ENCODE data around the gene OTX2.

OTX2 gene

GRCh38 chr14:56810147-56810719 is at the start of gene OTX2:
Gene OTX2, minus strand, starts transcription at chr14:56810479. Its CDS starts 5,023 bp downstream, at chr14:56805456.
- in situ Hi-C loops (cut with HindIII; ENCODE audit: low sequenced_read_pairs) = no loop called here

- in situ Hi-C loops (cut with HindIII; ENCODE audit: low sequenced_read_pairs) = no loop called here
Observed at GRCh38 chr14:56858422-56858821, 48.1 kb upstream of the OTX2 start.

GRCh38 chr14:56857216-56857615 is 46.9 kb upstream of the OTX2 start:
- in situ Hi-C loops (cut with HindIII; ENCODE audit: low sequenced_read_pairs) = no loop called here

- in situ Hi-C loops (cut with HindIII; ENCODE audit: low sequenced_read_pairs) = no loop called here
Observed at GRCh38 chr14:56855891-56856461, 45.7 kb upstream of the OTX2 start.

GRCh38 chr14:56854325-56854724 is 44.0 kb upstream of the OTX2 start:
- in situ Hi-C loops (cut with HindIII; ENCODE audit: low sequenced_read_pairs) = no loop called here

- in situ Hi-C loops (cut with HindIII; ENCODE audit: low sequenced_read_pairs) = no loop called here
Observed at GRCh38 chr14:56846970-56847930, 37.0 kb upstream of the OTX2 start.

- in situ Hi-C loops (cut with HindIII; ENCODE audit: low sequenced_read_pairs) = no loop called here
Observed at GRCh38 chr14:56844406-56845002, 34.2 kb upstream of the OTX2 start.

- in situ Hi-C loops (cut with HindIII; ENCODE audit: low sequenced_read_pairs) = no loop called here
Observed at GRCh38 chr14:56841611-56842010, 31.3 kb upstream of the OTX2 start.

GRCh38 chr14:56840221-56840620 is 29.9 kb upstream of the OTX2 start:
- in situ Hi-C loops (cut with HindIII; ENCODE audit: low sequenced_read_pairs) = no loop called here

GRCh38 chr14:56829151-56829550 is 18.9 kb upstream of the OTX2 start:
- in situ Hi-C loops (cut with HindIII; ENCODE audit: low sequenced_read_pairs) = no loop called here

GRCh38 chr14:56826214-56826613 is 15.9 kb upstream of the OTX2 start:
- in situ Hi-C loops (cut with HindIII; ENCODE audit: low sequenced_read_pairs) = no loop called here

- in situ Hi-C loops (cut with HindIII; ENCODE audit: low sequenced_read_pairs) = no loop called here
Observed at GRCh38 chr14:56821805-56822610, 11.7 kb upstream of the OTX2 start.

- in situ Hi-C loops (cut with HindIII; ENCODE audit: low sequenced_read_pairs) = no loop called here
Observed at GRCh38 chr14:56821177-56821576, 10.9 kb upstream of the OTX2 start.

GRCh38 chr14:56817396-56817921 is 7.2 kb upstream of the OTX2 start:
- in situ Hi-C loops (cut with HindIII; ENCODE audit: low sequenced_read_pairs) = no loop called here

- in situ Hi-C loops (cut with HindIII; ENCODE audit: low sequenced_read_pairs) = no loop called here
Observed at GRCh38 chr14:56816574-56817391, 6.5 kb upstream of the OTX2 start.

- in situ Hi-C loops (cut with HindIII; ENCODE audit: low sequenced_read_pairs) = no loop called here
Observed at GRCh38 chr14:56815745-56816144, 5.5 kb upstream of the OTX2 start.

GRCh38 chr14:56814969-56815700 is 4.9 kb upstream of the OTX2 start:
- in situ Hi-C loops (cut with HindIII; ENCODE audit: low sequenced_read_pairs) = no loop called here

- in situ Hi-C loops (cut with HindIII; ENCODE audit: low sequenced_read_pairs) = no loop called here
Observed at GRCh38 chr14:56814519-56814959, 4.3 kb upstream of the OTX2 start.

- in situ Hi-C loops (cut with HindIII; ENCODE audit: low sequenced_read_pairs) = no loop called here
Observed at GRCh38 chr14:56813143-56813551, 2.9 kb upstream of the OTX2 start.

All from DLD1 (cell line).